Bronchial epithelial cell (primary cell): ENCODE data around the gene FAM89A. TPM values are rescaled to one million over a fixed set of nuclear protein-coding genes. Genes with fewer than 3 reads are reported as not detected.
A peak's percentile ranks its signal among the peaks of the same experiment; 100 is the strongest.

ENCODE experiments used
- DNase-seq: peaks from one replicate; pipeline ENCODE4 v3.0.0-alpha.2; 2010; ENCODE audit warnings: low read depth
- FAIRE-seq: peaks from 2 replicates; lab custom pipeline; 2011; peaks lifted over from hg19 to GRCh38; lab: Jason Lieb, UNC
- H3K27me3 ChIP-seq: 2 replicates; pipeline ENCODE4 v1.5.1; 2011; ENCODE audit warnings: low read length; ENCODE audit not compliant: control insufficient read depth, insufficient read depth
- H3K36me3 ChIP-seq: 2 replicates; pipeline ENCODE4 v1.5.1; 2011; ENCODE audit warnings: low read length; ENCODE audit not compliant: control insufficient read depth, insufficient read depth
- H3K4me3 ChIP-seq: 2 replicates; pipeline ENCODE4 v1.5.1; 2011; ENCODE audit warnings: mild to moderate bottlenecking, low read depth, low read length, control low read depth
- total RNA-seq: library from RNA; depleted of rRNA; stranded (reverse); fragments of >200 nt; gene quantifications from 2 replicates; pipeline ENCODE4 v1.2.1, GENCODE V29; 2014
- TF ChIP-seq, protein P1 (sequence below): IDR thresholded peaks from 2 replicates; pipeline ENCODE4 v1.5.1; 2011; ENCODE audit warnings: mild to moderate bottlenecking, moderate library complexity, low read length, control low read depth, inconsistent platforms; ENCODE audit not compliant: insufficient read depth, severe bottlenecking

Gene FAM89A
- total RNA-seq, 1 donor from 2014 or later = 10.8 TPM

DNA sequence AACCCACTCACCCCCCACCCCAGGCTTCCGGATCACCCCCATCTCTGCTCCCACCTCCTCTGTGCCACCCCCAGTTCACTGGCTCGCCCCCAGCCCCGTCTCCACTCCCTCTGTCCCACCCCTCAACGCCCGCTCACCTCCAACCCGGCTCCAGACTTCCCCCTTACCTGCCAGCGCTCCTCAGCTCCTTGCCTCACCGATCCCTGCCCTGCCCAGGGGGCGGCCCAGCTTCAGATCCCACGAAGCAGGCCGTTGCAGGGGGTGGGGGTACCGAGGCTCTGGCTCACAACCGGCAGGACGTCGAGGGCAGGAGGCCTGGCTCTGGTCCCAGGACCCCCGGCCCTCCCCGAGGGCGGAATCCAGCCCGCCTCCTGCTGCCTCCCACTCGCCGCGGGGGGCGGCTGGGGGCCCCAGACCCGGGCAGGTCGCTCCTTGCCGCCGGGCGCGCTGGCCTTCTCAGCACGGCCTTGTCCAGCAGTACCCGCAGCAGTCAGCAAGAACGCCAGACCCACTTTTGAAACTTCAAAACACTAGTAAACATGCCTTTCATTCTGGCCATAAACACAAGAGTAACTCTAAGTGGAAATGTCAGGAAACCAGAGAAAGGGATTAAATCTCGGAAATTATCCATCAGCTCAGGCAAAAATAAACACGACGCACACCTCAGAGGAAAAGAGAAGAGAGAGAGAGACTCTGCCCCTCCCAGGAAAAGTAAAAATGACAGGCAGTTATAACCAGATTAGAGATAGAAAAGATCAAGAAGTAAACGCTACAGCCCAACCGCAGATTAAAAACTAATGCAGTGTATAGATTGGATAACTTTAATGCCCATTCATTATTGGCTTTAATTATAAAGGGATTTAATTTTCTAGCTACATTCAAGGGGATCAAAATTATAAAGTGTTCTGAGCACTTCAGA, 1.0 kb upstream of the FAM89A start:
- H3K36me3 ChIP-seq = no peaks in the 10 kb centered on the region
- no peaks in the 10 kb centered on the region for H3K27me3 ChIP-seq
- H3K4me3 ChIP-seq = peak overlapping the region; percentile 70
- FAIRE-seq (no peak), DNase-seq (no peak)
- TF ChIP-seq, protein P1, sequence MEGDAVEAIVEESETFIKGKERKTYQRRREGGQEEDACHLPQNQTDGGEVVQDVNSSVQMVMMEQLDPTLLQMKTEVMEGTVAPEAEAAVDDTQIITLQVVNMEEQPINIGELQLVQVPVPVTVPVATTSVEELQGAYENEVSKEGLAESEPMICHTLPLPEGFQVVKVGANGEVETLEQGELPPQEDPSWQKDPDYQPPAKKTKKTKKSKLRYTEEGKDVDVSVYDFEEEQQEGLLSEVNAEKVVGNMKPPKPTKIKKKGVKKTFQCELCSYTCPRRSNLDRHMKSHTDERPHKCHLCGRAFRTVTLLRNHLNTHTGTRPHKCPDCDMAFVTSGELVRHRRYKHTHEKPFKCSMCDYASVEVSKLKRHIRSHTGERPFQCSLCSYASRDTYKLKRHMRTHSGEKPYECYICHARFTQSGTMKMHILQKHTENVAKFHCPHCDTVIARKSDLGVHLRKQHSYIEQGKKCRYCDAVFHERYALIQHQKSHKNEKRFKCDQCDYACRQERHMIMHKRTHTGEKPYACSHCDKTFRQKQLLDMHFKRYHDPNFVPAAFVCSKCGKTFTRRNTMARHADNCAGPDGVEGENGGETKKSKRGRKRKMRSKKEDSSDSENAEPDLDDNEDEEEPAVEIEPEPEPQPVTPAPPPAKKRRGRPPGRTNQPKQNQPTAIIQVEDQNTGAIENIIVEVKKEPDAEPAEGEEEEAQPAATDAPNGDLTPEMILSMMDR = no peak

DNA sequence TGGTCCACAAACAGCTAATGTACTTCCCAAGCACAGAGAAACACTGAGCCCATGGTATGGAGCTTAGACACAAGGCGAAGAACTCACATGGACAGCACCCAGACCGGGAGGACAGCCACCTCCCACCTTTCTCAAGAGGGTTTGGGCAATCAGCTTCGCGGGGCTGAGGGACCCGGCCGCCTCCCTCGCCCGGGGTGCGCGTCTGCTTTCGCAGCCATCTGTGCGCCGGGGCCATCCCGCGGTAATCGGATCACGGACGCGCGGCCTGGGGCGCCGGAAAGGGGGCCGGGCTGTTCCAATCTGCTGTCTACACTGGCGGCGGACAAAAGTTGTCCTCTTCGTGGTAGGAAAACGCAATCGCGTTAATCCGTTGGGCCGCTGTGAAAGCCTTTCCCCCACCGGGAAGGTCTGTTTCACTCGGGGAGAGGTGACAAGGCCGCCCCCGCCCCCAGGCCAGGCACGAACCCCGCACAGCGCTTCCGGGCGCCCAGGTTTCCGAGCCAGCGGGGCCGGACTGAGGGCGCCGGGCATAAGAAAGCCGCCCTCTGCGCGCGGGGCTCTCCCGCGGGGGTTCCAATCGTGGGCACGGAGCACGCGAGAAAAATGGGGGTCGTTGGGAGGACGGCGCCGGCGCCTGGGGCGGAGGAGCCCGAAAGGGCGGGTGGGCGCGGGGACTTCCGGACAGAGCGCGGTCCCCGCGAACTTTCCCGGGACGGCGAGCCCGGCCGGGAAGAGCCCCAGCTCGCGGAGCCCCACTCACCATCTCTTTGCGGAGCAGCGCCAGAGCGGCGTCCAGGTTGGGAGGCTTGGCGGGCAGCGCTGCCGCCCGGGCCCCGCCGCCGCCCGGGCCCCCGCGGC, 664 bp downstream of the FAM89A start:
- peak overlapping the region; percentile 70 for H3K4me3 ChIP-seq
- FAIRE-seq = no peak
- TF ChIP-seq, protein P1 = no peak
- no peaks in the 10 kb centered on the region for H3K36me3 ChIP-seq
- no peaks in the 10 kb centered on the region for H3K27me3 ChIP-seq
- no peak for DNase-seq

DNA sequence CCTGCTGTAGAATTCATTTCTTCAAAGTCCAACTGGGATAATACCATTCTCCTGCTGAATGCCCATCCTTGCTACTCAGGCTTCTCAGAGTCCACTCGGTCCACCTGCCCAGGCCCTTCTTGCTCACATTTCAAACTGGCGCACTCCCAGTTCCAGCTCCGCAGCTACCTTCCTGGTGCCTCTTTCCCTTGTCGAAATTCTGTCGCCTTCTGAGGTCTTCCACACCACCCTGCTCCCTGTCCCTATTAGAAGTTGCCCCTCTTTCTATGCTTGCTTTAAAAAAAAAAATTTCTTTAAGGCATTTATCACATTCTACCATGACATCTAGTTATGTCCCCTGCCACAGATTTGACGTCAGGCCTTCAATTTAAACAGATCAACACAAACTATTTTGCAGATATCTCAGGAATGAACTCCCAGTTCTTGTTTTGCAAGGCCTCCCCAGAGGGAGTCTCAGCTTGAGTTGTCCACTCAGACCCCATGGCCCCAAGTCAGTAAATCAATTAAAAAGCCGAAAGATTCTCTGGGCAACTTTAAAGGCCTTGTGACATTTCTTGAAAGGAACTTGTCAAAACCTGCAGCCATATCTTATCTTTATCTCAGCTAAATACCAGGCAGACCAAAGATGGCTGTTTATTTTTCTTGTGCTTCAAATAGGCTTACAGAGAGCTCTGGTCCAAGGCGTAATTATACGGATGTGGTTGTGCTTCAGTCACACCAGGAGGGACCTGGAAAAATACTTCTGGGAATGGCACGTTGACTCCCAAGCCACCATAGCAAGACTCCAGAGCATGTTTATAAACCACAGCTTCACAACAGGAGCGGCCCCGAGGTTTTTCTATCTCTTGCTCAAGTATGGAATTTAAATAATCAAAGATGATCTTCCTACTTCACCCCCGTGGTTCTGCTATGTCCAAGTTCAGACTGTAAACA, 2.2 kb downstream of the FAM89A start:
- TF ChIP-seq, protein P1 = no peak
- DNase-seq = no peak
- H3K4me3 ChIP-seq = no peak overlapping the region
- H3K27me3 ChIP-seq = no peaks in the 10 kb centered on the region
- H3K36me3 ChIP-seq = no peaks in the 10 kb centered on the region
- FAIRE-seq = peak; percentile 47

DNA sequence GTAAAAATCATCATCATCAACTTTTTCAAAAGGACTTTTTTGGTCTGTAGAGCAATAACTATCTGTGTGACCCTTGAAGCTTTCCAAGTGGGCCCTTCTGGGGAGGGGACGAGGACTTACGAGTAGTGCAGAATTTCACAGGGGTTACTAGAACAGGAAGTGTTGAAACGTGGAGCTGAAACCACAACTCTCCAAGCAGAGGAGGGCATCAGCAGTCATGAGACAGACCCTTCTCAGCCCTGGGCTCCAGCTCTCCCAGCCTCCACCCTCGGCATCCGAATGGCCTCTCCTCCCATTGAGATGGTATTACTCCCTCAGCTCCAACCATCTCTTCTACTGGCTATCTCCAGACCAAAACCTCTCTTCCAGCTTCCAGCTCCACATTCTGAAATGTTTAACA, 3.6 kb downstream of the FAM89A start:
- Histone ChIP-seq H3K36me3 (no peaks in the 10 kb centered on the region), H3K4me3 (no peak overlapping the region), H3K27me3 (no peaks in the 10 kb centered on the region)
- FAIRE-seq (peak; percentile 58), DNase-seq (no peak)
- TF ChIP-seq, protein P1 = no peak

DNA sequence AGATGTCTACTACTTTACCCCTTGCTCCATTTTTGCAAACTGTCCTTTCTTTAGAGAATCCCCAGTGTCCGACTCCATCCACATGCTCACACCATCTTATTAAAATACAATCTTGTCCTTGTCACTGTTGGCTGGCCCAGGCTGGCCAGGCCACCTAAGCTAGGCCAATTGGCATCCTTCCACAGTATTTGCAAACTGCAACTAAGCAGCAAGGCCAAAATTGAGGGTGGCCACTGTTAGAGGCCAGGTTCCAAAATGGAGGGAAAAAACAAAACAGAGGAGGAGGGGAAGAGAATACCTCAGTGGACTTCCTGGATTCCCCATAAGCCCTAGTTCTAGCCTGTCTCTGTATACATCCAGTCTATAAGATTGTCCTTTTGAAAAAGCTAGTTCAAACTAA, 4.3 kb downstream of the FAM89A start:
- H3K4me3 ChIP-seq = no peak overlapping the region
- DNase-seq (no peak), FAIRE-seq (no peak)

More for the DNA sequence above, 4.3 kb downstream of the FAM89A start:
- Histone ChIP-seq H3K27me3 (no peaks in the 10 kb centered on the region), H3K36me3 (no peaks in the 10 kb centered on the region)
- TF ChIP-seq, protein P1 = no peak
